Measurements from ENCODE around the gene SNF8. TPM values are rescaled to one million over a fixed set of nuclear protein-coding genes. Genes with fewer than 3 reads are reported as not detected.

The SNF8 gene
- total RNA-seq, 1 donor from 2014 or later: 65.2 TPM

- no peak for ATAC-seq
These were observed 15.5 kb downstream of the SNF8 start for GRCh38 chr17:48928876-48929811.

DNA sequence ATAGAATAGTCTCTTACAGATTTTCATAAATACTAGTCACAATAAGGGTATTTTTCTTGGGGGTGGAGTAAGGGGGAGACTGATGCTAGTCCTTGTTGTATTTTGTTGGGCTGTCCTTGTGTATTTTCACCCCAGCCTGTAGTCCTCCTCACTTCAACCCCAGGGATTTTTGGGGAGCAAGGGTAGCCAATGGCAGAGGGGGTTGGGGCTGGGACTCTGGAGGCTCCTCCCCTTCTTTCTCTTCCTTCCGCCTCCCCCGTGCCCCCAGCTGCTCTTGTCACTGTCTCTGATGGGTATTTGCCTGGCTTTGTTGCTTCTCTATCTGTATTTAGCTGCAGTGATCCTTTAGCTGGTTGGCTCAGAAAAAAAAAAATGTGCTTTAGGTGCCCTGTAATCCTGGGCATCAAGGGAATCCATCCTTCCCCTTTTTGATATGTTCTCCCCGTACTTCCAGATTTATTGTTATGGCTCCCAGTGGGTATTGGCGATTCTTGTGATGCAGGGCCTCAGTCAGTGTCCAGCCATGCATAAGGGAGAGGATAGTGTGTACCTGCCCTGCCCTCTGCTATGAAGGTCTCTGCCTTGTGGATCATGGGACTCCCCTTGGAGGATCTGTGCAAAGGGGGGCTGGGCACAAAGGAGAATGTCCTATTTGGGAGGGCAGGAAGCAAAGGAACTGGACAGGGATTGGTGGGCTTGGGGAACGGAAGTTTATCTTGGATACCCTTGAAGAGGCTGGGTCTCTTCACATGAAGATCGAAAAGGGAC is 16.5 kb downstream of the SNF8 start:
- no peak for ATAC-seq

DNA sequence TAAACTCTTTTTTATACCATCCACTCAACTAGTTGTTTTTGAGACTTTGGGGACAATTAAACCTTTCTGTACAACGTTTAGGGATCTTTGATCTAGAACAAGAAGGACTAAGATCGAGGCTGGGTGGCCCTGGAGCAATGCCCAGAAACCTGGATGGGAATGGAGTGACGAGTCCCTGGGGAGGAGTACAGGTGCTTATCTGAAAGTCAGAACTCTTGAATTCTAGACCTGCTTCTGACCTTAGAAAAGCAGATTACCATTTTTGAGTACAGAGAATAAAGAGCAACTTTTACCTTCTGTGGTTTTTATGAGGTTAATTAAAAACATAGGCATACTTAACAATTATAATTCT is 18.7 kb downstream of the SNF8 start:
- ATAC-seq: no peak

DNA sequence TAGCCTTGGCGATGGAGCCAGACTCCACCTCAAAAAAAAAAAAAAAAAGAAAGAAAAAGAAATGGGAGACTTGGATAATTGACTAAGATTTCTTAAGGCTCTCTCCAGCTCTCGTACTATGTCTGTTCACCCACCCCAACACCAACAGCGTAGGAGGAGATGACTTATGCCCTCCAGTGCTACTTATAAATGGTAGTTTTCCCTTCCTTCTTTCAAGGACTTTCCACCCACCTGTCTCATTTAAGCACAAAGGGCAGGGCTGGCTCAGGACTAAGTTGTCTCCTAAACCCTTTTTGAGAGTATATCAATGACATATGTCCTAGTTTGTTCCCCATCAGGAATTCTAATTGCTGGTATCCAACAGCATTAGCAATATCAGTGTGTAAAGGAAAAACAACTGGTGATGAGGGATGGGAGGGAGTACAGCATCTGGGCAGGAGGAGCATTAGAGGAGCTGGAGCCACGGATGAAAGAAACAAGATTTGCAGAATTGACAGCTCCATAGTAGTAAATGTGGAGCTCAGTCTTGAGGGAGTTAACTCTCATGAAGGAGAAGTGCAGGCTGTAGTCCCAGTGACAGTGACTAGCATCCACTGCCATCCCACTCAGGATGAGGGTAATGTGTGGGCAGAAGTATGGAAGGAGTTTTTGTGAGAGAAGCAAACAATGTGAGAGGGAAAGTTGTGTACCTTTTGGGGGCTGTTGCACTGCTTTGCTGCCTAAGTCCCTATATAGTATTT is 19.2 kb downstream of the SNF8 start:
- ATAC-seq: no peak

- peak; percentile 99 for ATAC-seq
These were observed 29.0 kb downstream of the SNF8 start for GRCh38 chr17:48915459-48916282.

DNA sequence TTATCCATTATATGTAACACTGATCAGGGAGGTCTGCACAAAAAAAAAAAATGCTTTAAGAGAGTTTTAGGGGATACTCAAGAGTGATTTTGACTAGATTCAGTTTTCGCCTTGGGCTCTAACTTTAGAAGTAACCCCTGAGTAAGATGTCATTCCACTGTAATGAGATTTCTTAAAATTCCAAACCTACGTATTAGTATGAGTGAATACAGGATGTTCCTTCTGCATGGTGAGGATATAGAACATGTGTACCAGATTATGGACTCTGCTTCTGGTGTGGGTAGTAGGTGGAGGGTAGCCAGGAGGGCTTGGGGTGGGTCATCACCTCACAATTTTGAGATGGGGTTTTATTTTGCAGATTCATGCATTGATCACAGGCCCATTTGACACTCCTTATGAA is 32.2 kb downstream of the SNF8 start:
- no peak for ATAC-seq

- ATAC-seq: no peak
These were observed 34.3 kb downstream of the SNF8 start for GRCh38 chr17:48910370-48910769.

DNA sequence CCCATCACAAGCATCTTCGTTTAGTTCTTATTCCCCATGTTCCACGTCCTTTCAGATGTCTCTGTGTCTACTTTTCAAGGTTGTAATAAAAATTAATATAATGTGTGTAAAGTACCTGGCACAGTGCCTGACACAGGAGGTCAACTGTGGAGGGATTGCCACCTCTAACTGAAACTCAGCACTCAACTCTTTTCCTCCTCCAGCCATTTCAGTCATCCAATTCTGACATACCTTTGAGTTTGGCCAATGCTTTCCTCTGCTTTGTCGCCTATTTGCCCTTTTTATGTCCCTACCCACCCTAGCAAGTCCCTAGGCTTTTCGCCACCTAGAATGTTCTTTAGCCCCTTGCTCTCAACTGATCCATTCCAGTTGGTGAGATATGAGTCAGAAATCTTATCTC is 34.9 kb downstream of the SNF8 start:
- ATAC-seq: no peak

DNA sequence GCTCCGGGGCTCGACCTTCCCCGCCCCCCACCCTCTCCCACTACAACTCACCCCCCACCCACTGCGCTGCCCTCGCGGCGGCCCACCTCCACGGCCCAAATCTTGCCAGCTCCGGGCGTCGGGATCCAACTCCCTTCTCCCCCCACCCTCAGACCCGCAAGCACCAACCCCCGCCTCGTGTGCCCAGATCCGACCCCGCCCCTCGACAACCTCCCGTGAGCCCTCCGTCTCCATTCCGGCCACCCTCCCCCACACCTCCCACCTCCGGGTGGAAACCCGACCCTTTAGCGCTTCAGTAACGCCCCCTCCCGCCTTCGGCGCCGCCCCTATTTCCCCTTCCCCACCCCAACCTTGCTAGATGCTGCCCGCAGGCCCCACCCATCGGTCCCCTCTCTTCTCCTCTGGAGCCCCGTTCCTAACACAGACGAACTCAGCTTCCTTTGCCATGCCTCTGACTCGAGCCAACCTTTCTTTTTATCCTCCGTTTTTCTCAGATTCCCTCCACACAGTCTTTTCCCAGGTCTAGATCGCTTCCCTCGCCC is 35.7 kb downstream of the SNF8 start:
- peak; percentile 55 for ATAC-seq

- peak; percentile 97 for ATAC-seq
These were observed 36.4 kb downstream of the SNF8 start, which contains the start of gene UBE2Z for GRCh38 chr17:48908047-48908843. Gene UBE2Z (plus strand): TSS chr17:48908407. CDS start chr17:48908504, 97 bp downstream.

GRCh38 chr17:48907713-48908046 is 37.0 kb downstream of the SNF8 start:
- ATAC-seq: no peak

DNA sequence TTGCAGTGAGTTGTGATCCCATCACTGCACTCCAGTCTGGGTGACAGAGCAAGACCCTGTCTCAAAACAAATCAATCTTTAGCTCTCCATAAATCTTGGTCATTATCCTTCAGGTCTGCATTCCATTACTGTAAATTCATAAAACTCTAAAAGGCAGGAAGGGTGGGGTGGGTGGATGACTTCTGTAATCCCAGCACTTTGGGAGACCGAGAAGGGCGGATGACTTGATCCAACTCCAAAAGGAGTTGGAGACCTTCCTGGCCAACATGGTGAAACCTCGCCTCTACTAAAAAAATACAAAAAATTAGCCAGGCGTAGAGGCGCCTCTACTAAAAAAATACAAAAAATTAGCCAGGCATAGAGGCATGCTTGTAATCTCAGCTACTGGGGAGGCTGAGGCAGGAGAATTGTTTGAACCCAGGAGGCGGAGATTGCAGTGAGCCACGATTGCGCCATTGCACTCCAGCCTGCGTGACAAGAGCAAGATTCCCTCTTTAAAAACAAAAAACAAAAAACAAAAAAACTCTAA is 38.6 kb downstream of the SNF8 start:
- ATAC-seq: no peak

GRCh38 chr17:48904428-48904827 is 40.2 kb downstream of the SNF8 start:
- ATAC-seq: no peak

DNA sequence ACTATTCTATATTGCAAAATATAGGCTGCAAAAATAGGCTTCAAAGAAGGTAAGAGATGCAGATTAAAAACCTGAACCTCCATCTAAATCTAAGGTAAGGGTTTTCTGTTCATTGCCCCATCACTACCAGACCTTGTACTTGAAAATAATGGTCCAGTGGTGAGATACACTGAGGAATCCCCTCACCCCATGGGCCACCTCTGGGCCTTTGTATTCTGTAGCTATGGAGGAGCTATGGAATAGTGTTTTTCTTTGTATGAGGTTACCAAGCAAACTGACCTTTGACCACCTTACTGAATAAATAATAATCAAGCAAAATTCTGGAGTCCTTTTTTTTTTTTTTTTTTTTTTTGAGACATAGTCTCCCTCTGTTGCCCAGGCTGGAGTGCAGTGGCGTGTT is 41.2 kb downstream of the SNF8 start:
- ATAC-seq: no peak

GRCh38 chr17:48901241-48901640 is 43.4 kb downstream of the SNF8 start:
- peak; percentile 55 for ATAC-seq

DNA sequence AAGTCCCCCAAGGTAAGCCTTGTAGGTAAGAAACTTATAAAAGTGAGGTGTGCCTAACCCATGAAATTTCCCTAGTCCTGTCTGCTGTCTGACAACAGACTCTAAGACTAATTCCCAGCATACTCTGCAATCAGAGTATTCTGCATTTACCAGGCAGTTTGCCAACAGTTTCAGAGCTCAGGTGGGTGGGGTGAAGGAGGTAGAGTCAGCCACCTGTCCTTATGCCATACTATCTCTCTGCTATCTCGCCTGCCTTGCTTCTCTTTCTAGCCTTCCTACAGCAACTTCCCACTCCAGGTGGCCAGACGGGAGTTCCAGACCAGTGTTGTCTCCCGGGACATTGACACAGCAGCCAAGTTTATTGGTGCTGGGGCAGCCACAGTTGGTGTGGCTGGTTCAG is 49.8 kb downstream of the SNF8 start:
- ATAC-seq: no peak

- no peak for ATAC-seq
These were observed 50.8 kb downstream of the SNF8 start for GRCh38 chr17:48893646-48894508.

- ATAC-seq: no peak
These were observed 51.5 kb downstream of the SNF8 start for GRCh38 chr17:48892940-48893645.

DNA sequence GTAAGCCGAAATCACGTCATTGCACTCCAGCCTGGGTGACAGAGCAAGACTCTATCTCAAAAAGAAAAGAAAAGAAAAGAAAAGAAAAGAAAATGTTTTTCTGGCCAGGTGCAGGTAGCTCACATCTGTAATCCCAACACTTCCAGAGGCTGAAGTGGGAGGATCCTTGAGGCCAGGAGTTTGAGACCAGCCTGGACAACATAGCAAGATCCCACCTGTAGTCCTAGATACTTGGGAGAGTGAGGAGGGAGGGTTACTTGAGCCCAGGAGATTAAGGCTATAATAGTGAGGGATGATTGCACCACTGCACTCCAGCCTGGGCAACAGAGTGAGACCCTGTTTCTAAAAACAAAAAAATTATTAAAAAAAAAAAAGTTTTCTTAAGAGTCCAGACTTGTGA is 54.6 kb downstream of the SNF8 start:
- no peak for ATAC-seq

Measured in esophagus mucosa (tissue), 1 donor.